GM19035 (cell line): ENCODE results near the gene AKAP13.
"Not testable (repeated sequence)": the region's sequence is repeated elsewhere in the genome, so short reads cannot be mapped to it uniquely, and the experiment has no call there.

Experiments used
- ATAC-seq: cut with Tn5 transposase; IDR thresholded peaks from one replicate; pipeline ENCODE4 v1.9.1; 2021; ENCODE audit not compliant: unreplicated experiment

The AKAP13 gene

GRCh38 chr15:85562824-85563223 lies 182.4 kb downstream of the AKAP13 start:
- ATAC-seq = no peak

GRCh38 chr15:85563328-85563727 lies 182.9 kb downstream of the AKAP13 start:
- ATAC-seq = no peak

DNA sequence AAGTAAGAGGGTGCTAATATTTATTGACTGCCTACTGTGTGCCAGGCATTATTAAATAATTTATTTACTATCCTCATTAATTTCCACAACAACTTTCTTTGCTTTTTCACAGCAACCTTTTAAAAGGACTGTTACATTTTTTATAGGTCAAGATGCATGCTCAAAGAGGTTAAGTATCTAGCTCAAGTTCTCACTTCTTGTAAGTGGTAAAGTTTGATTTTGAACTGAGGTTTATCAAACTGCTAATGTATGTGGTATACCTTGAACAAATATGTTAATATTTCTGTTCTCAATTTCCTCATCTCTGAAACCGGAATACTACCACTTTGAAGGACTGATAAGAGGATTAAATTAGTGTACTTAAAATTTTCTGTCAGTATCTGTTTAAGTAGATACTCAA lies 183.3 kb downstream of the AKAP13 start:
- no peak for ATAC-seq

GRCh38 chr15:85564686-85565085 lies 184.3 kb downstream of the AKAP13 start:
- ATAC-seq = no peak

- no peak for ATAC-seq
These were observed 187.9 kb downstream of the AKAP13 start for GRCh38 chr15:85568261-85568808.

- ATAC-seq = no peak
These were observed 189.9 kb downstream of the AKAP13 start for GRCh38 chr15:85570336-85570735.

DNA sequence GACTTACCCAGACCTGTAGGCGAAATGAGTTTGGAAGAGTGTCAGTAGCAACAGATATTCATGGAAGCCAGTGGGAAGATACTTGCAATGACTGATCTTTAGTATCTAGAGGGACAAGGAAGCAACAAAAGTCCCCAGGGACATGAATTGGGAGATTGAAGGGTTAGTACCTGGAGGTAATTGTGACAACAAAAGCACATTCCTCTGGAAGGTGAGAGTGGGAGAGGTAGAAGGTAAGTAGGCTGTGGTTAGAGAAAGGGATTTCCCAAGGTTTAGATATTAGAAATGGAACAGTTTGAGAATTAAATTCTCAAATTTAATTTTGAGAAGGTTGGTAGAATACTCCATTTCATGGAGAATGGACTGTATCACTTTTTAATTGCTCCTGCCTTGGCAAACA lies 191.4 kb downstream of the AKAP13 start:
- ATAC-seq = no peak

DNA sequence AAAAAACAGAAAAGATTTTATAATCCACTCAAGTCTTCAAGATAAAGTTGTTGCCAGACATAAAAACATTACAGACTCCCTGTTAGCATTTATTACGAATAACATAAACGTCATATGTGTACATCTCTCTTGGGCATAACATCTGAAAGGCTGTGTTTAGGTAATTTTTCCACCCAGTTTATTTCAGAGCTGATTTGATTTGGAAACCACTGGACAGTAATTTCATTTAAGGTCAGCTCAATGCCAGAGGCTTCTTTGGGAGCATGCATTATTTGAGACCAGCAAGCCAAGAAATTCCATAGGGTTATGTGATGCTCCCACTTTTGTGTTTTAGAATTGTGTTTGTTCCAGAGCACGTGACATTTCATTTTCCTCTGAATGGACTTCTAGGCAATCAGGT lies 196.0 kb downstream of the AKAP13 start:
- no peak for ATAC-seq

GRCh38 chr15:85578941-85579701 lies 198.7 kb downstream of the AKAP13 start:
- ATAC-seq = no peak

- no peak for ATAC-seq
These were observed 199.7 kb downstream of the AKAP13 start for GRCh38 chr15:85579957-85580694.

DNA sequence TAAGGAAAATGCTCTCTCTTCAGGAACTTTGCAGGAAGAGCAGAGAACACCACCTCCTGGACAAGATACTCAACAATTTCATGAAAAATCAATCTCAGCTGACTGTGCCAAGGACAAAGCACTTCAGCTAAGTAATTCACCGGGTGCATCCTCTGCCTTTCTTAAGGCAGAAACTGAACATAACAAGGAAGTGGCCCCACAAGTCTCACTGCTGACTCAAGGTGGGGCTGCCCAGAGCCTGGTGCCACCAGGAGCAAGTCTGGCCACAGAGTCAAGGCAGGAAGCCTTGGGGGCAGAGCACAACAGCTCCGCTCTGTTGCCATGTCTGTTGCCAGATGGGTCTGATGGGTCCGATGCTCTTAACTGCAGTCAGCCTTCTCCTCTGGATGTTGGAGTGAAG lies 200.5 kb downstream of the AKAP13 start:
- no peak for ATAC-seq

GRCh38 chr15:85581495-85581894 lies 201.1 kb downstream of the AKAP13 start:
- no peak for ATAC-seq

- ATAC-seq = peak; percentile 41
These were observed 202.0 kb downstream of the AKAP13 start for GRCh38 chr15:85582131-85583079.

DNA sequence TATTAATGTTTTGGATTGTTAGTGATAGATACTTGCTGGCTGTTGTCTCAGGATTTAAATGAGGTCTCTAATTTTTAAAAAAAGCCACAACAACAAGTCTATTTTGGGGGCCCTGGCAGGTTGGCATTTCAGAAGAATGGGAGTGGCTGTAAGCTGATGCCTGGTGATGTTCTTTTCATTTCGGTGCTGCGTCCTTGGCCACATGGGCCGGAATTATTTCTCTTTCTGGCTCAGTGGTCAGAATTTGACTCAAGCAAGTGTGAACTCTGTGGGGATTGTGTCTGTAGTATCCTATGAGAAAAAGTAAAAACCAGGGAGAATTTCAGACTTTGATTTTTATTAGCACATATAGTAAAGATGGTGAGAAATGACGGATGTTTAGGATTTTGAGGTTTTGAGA lies 203.0 kb downstream of the AKAP13 start:
- ATAC-seq = no peak

- ATAC-seq = peak; percentile 44
These were observed 203.6 kb downstream of the AKAP13 start for GRCh38 chr15:85583923-85584390.

DNA sequence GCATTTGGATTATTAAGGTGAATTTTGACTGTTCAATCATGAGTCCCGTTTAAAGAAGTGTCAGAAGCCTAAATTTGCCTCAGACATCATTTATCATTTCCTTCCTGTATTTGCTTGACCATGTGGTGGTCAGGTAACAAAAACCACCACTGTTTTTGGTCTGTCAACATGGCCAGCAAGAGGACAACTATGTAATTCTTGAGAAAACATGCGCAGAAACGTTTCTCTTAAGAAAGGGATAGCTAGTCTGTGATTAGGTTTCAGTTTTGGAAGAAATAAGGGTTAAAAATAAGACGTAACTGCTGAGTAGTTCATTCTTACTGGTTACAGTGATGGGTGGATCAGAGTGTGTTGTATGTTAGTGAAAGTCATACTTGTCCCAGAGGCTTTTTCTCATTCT lies 204.5 kb downstream of the AKAP13 start:
- ATAC-seq = no peak

- not testable (repeated sequence) for ATAC-seq
These were observed 205.8 kb downstream of the AKAP13 start for GRCh38 chr15:85586196-85586595.

GRCh38 chr15:85587707-85588411 lies 207.5 kb downstream of the AKAP13 start:
- ATAC-seq = no peak

- no peak for ATAC-seq
These were observed 208.3 kb downstream of the AKAP13 start for GRCh38 chr15:85588677-85589076.

DNA sequence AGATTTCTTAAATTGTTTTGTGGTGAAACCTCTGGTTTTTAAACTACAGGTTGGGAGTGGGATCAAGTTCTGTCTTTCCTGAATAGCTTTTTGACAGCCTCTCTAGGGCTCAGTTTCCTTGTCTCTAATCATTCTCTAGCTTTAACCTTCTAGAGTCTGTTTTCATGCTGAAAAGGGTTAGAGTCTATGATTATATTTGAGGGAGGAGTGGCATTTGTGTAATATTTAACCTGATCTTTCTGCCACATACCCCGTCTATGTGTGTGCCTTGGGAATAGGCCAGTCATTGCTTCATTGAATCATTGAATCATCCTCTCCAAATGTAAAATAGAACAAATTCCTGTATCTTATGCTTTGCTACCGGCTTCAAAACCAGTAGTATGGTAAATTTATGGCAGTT lies 209.4 kb downstream of the AKAP13 start:
- no peak for ATAC-seq
